Measurements from ENCODE around the gene NACAD.

Gene NACAD

DNA sequence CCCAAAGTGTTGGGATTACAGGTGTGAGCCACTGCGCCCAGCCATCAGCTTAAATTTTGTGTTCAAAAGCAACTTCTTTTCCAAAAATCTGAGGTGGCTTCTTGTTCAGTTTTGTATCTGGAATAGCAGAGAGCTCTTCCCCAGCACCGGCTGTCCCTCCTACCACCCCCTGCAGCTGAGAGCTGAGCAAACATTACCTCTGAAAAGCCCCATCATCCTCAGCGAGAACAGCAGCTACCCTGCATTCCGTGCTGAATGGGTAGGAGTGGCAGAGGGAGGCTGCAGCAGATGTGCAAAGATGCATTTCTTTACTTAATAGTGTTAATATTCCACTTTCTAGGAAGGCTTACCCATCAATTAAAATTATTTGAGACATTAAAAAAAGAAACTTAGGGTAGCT is 56.9 kb downstream of the NACAD start:
- no peaks in the 10 kb centered on the region for H3K9me3 Mint-ChIP-seq
- H3K36me3 Mint-ChIP-seq (ENCODE audit: low read depth), result peaks cover 47% of the 10 kb centered on the region
- intact Hi-C loops (cut with micrococcal nuclease), result no loop called here
- no peaks in the 10 kb centered on the region for H3K27me3 Mint-ChIP-seq
- no peak overlapping the region for H3K27ac Mint-ChIP-seq
- peaks cover 74% of the 10 kb centered on the region for H3K4me1 Mint-ChIP-seq (ENCODE audit: low read depth)
- no peak overlapping the region for H3K4me3 Mint-ChIP-seq
